GM19463 (cell line): ENCODE results near the gene IPO13.

ENCODE experiments used
- ATAC-seq: cut with Tn5 transposase; IDR thresholded peaks from one replicate; pipeline ENCODE4 v1.9.1; 2021; ENCODE audit warnings: mild to moderate bottlenecking, moderate library complexity; ENCODE audit not compliant: unreplicated experiment

Gene IPO13

DNA sequence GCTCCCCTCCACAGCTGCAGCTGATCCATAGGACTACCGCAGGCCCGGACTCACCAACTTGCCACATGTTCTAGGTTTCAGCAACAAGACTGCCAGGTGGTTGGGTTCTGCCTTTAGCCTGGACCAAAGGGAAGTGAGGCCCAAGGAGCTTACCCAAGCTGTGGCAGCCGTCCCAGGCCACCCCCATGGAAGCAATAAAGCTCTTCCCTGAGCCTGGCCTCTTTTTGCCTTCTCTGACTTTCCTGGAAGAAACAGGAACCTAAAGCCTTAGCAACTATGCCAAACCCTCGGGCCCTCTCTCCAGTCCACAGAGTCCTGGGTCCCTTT lies 15.8 kb upstream of the IPO13 start:
- no peak for ATAC-seq

DNA sequence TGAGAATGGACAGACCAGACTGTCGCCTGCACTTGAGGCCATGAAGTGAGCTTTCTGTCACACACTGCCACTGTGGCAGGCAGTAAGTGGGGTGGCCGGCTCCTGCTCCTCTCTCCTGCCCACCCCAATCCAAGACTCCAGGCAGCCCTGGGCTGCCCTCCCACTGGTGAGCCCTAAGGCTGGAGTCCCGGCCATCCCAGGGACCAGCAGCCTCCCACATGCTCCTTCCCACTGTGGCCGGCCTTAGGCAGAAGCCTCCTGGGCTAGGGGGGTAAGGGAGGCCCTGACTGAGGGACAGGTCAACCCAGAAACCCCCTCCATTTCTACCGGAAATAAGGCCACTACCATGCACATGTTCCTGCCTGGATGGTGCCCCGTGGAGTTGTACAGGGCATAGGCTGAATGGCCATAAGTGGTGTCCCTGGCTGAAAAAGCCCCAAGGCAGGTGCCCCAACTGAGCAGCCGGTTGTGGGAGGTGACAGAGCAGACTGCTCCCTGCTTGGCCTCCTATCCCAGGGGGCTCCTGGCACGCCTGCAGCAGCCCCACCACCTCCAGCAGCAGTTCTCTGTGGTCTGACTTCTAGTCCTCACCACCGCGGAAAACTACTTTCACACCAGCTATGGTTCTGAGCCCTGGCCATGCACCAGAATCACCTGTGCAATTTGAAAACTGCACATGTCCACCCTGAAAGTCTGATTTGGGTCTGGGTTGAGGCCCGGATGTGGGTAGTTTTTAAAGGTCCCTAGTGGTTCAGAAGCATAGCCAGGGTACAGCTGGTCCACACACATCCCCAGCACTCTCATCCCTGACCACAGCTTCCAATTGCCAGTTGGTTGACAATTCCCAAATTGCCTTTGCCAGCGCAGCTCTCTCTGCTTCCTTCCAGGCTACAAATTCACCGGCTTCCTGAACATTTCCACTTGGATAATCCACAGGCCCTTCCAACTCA lies 14.8 kb upstream of the IPO13 start:
- ATAC-seq, result no peak

DNA sequence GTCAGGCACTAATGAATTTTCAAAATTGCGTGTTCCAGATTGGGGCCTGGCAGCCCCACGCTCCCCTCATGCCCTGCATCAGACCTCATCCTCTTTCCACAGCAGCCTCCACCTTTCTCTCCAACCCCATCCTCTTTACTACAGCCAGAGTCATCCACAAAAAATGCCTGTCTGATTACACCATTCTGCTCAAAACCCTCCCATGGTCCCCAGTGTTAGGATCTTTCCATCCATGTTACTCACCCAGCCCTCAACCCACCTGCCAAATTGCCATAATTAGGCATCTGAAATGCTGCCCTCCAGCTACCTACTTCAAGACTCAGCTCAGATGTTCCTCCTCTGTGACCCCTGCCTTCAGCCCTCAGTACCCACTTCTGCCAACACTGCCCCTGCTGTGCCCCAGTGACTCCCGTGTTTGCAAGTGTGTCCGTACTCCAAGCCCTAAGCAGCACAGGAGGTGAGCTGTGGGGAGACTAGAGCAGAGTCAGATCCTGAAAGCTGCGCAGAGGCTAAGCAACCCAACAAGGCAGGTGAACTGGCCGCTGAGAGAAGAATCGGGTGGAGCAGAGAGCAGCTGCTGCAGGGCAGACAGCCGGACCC lies 13.9 kb upstream of the IPO13 start:
- ATAC-seq, result no peak

DNA sequence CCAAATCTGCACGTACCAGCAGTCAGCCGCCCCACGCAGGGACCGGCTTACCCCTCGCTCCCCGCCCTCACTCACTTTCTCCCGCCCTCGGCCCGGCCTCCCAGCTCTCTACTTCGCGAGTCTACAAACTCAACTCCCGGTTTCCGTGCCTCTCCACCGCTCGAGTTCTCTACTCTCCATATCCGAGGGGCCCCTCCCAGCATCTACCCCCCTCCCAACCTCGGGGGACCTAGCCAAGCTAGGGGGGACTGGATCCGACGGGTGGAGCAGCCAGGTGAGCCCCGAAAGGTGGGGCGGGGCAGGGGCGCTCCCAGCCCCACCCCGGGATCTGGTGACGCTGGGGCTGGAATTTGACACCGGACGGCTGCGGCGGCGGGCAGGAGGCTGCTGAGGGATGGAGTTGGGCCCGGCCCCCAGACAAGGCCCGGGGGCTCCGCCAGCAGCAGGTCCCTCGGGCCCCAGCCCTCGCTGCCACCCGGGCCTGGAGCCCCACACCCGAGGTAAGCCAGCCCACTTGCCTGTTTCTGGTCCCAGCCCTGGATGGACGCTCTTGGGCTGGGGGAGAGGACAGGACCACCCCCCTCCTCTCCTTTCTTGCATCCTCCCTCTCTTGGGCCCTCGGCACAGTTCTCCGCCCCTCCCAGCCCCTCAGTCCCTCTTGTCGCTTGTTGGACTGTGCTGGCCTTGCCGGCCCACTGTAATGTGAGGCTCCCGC lies 13.2 kb upstream of the IPO13 start, which contains the start of gene ARTN:
ARTN (plus strand) TSS at position 416 of the 715 bp plus-strand sequence. CDS start 1,856 bp downstream, outside the sequence.
- ATAC-seq, result no peak

DNA sequence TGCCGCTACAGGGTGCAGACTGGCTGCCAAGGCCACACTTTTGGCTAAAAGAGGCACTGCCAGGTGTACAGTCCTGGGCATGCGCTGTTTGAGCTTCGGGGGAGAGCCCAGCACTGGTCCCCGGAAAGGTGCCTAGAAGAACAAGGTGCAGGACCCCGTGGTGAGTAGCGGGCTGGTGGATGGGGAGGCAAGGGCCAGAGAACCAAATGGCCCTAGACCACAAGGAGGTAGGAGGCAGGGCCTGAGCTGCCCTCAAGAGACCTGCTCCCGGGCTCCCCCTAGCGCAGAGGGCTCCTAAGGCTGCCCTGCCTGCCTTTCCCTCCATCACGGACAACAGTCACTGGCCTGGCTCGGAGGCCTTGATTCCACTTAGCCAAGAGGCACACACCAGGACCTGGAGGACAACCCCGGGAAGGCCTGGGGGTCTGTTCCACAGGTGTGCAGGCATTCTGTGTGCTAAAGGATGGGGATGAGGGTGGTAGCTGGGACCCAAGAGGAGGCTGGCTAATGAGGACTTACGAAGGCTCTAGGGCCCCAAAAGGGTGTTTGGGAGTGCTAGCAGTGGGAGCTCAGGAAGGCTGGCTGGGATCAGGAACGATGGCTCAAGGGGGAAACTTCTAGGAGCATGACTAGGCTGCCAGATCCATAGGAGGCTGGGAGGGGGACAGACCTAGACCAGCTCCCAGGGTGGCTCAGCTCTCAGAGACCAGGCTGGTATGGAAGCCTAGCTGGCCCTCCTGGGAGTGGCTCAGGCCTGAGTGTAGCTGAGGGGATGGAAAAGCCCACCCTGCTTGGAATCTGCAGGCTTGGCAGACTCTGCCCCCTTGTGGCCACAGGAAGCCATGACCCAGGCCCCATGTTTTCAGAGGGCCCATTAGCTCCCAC lies 12.4 kb upstream of the IPO13 start:
- ATAC-seq, result no peak

DNA sequence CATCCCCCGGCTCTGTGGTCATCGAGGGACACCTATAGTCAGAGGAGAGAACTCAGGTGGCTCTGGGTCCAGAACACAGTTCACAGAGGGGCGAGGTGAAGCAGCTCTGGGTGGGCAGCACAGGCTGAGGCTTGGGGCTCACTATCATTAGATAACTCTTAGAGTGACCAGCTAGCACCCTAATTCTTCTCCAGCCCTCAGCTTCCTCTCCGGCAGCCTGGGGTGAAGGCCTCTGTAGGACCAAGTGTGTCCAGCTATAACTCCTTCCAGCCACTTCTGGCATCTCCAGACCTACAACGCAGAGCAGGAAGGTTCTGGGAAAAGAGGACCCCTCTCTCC lies 11.8 kb upstream of the IPO13 start:
- ATAC-seq, result no peak

DNA sequence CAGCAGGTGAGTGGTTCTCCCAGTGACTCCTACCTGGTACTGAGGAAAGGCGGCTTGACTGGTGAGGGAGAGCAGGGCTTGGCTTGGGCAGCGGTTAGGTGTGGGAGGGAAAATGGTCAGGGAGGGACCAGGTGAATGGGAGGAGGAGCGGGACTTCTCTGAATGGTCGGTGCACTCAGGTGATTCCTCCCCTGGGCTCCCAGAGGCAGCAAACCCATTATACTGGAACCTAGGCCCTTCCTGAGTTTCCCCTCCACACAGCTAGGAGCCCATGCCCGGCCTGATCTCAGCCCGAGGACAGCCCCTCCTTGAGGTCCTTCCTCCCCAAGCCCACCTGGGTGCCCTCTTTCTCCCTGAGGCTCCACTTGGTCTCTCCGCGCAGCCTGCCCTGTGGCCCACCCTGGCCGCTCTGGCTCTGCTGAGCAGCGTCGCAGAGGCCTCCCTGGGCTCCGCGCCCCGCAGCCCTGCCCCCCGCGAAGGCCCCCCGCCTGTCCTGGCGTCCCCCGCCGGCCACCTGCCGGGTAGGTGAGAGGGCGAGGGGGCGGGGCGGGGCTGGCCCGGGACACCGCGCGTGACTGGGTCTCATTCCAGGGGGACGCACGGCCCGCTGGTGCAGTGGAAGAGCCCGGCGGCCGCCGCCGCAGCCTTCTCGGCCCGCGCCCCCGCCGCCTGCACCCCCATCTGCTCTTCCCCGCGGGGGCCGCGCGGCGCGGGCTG lies 10.9 kb upstream of the IPO13 start:
- ATAC-seq, result no peak

DNA sequence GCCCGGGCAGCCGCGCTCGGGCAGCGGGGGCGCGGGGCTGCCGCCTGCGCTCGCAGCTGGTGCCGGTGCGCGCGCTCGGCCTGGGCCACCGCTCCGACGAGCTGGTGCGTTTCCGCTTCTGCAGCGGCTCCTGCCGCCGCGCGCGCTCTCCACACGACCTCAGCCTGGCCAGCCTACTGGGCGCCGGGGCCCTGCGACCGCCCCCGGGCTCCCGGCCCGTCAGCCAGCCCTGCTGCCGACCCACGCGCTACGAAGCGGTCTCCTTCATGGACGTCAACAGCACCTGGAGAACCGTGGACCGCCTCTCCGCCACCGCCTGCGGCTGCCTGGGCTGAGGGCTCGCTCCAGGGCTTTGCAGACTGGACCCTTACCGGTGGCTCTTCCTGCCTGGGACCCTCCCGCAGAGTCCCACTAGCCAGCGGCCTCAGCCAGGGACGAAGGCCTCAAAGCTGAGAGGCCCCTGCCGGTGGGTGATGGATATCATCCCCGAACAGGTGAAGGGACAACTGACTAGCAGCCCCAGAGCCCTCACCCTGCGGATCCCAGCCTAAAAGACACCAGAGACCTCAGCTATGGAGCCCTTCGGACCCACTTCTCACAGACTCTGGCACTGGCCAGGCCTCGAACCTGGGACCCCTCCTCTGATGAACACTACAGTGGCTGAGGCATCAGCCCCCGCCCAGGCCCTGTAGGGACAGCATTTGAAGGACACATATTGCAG lies 10.2 kb upstream of the IPO13 start:
- no peak for ATAC-seq

DNA sequence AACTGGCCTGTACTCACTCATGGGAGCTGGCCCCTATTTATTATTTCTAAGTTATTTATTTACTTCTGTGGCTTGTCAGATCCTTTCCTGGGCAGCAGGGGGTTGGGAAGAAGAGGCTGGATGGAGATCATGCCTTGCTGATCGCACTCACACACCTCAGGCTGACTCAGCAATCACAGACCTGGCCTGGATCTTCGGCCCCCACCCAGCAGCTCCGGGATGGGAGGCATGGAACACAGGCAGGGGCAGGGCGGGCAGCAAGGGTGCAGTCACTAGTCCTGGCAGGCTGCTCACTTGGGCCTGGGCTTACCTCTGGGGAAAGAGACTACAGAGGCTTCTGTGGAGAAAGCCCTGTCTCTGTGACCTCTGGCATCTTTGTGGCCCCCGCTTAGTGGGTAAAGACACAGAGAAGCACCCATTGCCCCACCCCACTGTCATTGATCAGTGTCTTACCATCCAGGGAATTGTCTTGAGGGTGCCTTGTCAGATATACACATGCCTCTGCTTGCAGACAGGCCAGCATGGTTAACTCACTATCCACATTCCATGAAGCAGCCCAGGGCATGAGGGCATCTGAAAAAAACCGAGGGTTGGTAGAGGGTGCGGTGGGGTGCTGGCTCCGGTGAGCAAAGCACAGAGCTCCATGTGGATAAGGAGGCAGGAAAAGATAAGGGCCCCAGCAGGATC lies 9.4 kb upstream of the IPO13 start:
- no peak for ATAC-seq

DNA sequence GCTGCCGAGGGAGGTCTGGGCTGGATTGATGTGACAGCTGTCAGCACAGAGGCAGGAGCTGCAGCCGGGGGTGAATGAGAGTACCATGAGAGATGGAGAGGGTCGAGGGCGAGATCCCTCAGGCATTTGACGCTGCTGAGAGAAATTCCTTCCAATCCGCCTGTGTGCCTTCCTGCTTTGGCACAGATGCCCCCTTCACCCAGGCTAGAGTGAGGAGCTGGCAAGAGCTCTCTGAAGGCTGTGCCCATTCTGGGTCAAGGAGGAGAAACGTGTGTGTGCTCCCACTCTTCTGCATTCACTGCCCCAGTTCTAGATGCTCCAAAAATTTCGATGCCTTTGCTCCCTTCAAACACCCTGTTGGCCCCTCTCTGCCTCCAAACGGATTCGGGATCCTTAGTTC lies 8.4 kb upstream of the IPO13 start:
- no peak for ATAC-seq

DNA sequence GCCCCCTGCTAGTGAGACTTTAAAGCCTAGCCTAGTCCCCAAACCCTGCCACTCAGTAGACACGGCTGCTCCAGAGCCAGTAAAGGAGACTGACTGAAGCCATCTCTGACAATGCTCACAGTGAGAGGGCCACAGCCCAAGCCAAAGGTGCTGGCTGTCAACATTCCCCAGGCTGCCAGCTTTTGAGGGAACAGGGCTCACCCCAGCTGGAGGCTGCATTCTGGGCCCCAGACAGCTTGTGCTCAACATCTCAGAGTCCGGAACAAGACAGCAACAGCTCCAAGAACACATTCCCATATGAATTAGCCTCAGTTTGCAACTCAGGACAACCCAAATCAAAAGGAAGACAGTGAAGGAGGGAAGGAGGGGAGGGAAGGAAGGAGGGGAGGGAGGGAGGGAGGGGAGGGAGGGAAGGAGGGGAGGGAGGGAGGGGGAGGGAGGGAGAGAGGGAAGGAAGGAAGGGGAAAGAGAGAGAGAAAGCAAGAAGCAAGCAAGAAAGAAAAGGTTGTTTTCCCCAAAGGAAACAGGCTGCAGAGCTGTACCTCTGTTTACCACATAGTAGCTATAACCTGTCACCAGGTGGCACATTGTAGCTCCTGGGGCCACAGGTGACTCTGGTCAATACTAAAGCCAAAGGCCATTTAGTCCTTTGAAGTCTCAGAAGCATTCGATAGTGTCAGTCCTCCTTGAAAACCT lies 7.7 kb upstream of the IPO13 start:
- no peak for ATAC-seq

DNA sequence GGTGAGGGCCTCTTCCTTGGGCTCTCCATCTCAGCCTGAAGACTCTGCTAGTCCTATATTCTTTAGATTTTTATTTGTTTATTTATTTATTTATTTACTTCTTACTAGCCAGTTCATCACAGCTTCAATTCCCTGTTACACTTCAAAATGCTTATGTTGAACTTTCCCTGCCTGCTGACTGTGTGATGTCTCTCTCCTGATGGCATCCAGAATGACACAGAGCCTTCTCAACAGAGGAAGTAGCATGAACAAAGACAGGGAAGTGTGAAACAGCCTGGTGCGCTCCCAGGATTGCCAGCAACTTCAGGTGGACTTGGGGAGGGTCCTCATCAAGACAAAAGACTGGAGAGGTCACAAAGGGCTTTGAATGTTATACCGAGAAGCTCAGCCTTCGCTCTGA lies 4.3 kb upstream of the IPO13 start:
- no peak for ATAC-seq

DNA sequence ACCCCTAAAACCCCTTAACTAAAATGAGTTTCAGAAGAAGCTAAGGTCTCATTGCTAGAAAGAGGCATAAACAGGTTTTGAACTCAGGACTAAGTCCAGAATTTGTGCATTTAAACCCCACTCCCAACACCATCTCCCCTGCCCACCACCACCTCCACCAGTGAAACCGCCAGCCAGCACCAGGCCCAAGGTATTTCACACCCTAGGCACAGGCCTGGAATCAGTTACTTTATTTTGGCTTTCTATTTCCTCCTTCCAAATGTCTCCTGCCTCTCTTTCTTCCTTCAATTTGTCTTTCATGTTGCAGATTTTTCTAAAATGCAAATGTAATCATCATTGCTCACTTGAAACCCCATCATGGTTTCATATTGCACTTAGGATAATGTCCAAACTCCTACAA lies 1.9 kb upstream of the IPO13 start:
- ATAC-seq, result no peak

DNA sequence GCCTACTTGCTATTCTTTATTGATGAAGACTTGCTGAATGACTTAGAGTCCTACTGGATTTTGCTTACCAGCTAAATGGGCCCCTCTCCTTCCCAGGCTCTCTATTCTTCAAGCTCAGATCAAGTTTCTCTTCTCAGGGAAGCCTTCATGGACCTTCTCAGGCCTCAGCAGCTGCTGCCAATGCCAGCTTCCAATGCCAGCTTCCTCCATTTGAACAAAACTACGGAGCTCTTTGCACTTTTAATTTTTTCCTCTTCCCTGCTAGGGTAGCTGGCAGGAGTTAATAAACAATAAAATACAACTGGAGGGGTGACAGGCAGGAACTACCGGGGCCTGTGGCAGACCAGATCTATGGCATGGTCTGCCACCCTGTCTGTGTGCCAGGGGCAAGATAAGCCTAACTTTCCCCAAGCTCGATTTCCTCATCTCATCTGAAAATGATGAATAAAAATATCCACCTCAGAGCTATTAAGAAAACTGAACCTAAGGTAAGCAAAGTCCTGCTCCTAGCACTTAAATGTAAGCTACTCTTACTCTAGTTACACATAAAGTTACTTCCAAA lies 995 bp upstream of the IPO13 start:
- no peak for ATAC-seq

DNA sequence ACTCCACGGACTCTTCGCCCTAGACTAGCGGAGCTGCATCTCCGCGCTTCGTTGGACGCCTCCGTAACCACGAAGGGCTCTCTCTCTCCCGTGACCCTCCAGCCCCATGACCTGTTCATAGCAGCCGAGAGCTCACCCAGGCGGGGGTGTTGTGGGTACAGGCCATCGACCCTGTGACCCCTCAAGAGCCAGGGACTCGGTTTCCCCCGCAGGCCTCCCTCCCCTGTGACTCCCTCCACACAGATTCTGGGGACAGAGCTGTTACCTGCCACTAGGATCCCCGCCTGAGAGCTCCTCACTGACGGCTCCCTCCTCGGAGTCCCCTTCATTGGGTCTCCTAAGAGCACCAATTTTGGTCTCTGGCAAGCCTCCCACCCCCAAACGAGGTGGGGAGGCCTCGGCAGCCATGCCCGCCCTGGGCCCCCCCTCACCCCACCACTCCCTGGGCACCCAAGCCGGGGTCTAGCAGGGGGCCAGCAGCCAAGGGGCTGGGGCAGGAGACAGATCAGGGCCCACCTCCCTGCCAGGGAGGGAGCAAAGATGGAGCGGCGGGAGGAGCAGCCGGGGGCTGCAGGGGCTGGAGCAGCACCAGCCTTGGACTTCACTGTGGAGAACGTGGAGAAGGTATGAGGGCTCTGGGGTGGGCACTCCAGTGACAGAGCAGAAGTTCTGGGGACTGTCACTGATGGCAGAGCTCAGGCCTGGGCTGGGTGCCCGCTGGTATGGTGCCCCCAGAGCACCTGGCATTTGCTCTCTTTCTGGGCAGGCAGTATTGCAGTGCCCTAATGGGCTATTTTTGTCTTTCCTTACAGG lies 517 bp downstream of the IPO13 start:
- no peak for ATAC-seq

DNA sequence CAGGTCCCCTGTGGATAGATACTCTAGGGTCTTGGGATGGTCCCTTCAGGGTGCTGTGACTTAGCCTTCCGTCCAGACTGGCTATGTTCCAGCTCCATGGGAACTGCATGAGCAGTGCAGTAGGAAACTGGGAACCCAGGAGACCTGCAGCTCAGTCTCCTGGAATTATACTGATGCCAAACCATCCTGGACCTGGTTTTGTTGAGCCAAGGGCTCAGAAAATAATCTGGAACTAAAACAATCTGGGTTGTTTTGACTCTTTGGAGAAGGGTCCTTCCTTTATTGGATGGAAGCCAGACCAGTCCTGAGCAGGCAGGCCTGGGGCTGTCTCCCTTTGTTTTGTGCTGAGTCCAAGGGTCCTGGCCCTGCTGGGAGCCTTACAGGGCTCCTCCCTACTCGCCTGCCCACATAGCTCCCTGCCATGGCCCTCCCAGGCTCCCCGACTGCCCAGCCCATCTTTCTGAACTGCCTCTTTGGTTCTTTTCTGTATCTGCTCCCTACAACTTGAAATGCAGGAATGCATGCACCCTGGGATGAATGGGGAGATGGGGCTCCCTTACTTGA lies 1.2 kb downstream of the IPO13 start:
- no peak for ATAC-seq

DNA sequence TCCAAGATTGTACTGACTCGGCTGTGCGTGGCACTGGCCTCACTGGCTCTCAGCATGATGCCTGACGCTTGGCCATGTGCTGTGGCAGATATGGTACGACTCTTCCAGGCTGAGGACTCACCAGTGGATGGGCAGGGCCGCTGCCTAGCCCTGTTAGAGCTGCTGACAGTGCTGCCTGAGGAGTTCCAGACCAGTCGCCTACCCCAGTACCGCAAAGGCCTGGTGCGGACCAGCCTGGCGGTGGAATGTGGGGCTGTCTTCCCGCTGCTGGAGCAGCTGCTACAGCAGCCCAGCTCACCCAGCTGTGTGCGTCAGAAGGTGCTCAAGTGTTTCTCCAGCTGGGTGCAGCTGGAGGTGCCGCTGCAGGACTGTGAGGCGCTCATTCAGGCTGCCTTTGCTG lies 2.9 kb downstream of the IPO13 start:
- no peak for ATAC-seq
